HepG2 (cell line): ENCODE measurements around the gene ATP7A. TPM values are rescaled to one million over a fixed set of nuclear protein-coding genes. Genes with fewer than 3 reads are reported as not detected.

Source experiments
- ADNP ChIP-seq: sonication (generic); formaldehyde crosslinking; IDR thresholded peaks from 2 replicates; pipeline ENCODE4 v1.4.0; 2020; ENCODE audit warnings: missing genetic modification reagents
- ATRX ChIP-seq: sonication (generic); formaldehyde crosslinking; IDR thresholded peaks from 2 replicates; pipeline ENCODE4 v1.4.0; 2020; ENCODE audit warnings: missing genetic modification reagents, borderline replicate concordance
- BHLHE40 ChIP-seq: IDR thresholded peaks from 2 replicates; pipeline ENCODE4 v1.6.1; 2011; ENCODE audit warnings: low read length, improper control_type of control experiment
- CSRNP1 ChIP-seq: sonication (generic); formaldehyde crosslinking; IDR thresholded peaks from 2 replicates; pipeline ENCODE4 v1.8.1; 2023; ENCODE audit warnings: mild to moderate bottlenecking, missing genetic modification reagents
- E2F2 ChIP-seq: sonication (generic); formaldehyde crosslinking; IDR thresholded peaks from 2 replicates; pipeline ENCODE4 v1.4.0; 2020; ENCODE audit warnings: missing genetic modification reagents, borderline replicate concordance
- FOSL2 ChIP-seq: sonication (generic); formaldehyde crosslinking; IDR thresholded peaks from 2 replicates; pipeline ENCODE4 v1.4.0; 2020; ENCODE audit warnings: missing genetic modification reagents
- GMEB1 ChIP-seq: sonication (generic); formaldehyde crosslinking; IDR thresholded peaks from 2 replicates; pipeline ENCODE4 v1.5.1; 2020; ENCODE audit warnings: missing genetic modification reagents, mild to moderate bottlenecking, borderline replicate concordance
- HOXA5 ChIP-seq: sonication (generic); formaldehyde crosslinking; IDR thresholded peaks from 2 replicates; pipeline ENCODE4 v1.4.0; 2020; ENCODE audit warnings: missing genetic modification reagents
- KLF9 ChIP-seq: IDR thresholded peaks from 2 replicates; pipeline ENCODE4 v1.6.1; 2016; ENCODE audit warnings: low read depth
- NKX3-1 ChIP-seq: sonication (generic); formaldehyde crosslinking; IDR thresholded peaks from 2 replicates; pipeline ENCODE4 v1.5.0; 2020; ENCODE audit warnings: missing genetic modification reagents
- NR2C2 ChIP-seq: sonication (generic); formaldehyde crosslinking; IDR thresholded peaks from 2 replicates; pipeline ENCODE4 v1.4.0; 2020; ENCODE audit warnings: missing genetic modification reagents, mild to moderate bottlenecking, moderate library complexity, borderline replicate concordance
- RBFOX2 ChIP-seq: fragments of 200-400 bp; formaldehyde crosslinking; IDR thresholded peaks from 2 replicates; pipeline ENCODE4 v1.6.1; 2017; ENCODE audit warnings: low read depth, mild to moderate bottlenecking, low read length
- SRY ChIP-seq: sonication (generic); formaldehyde crosslinking; IDR thresholded peaks from 2 replicates; pipeline ENCODE4 v1.8.0; 2022; ENCODE audit warnings: mild to moderate bottlenecking, missing genetic modification reagents
- TGIF2 ChIP-seq: IDR thresholded peaks from 2 replicates; pipeline ENCODE4 v1.6.1; 2016; ENCODE audit warnings: control low read depth, missing compliant biosample characterization
- USF2 ChIP-seq, 2 experiments: sonication (generic) in 1 of 2; formaldehyde crosslinking in 1 of 2; IDR thresholded peaks; 2 replicates each; pipeline versions ENCODE4 v1.5.1 to v1.6.1; 2011 to 2020; ENCODE audit warnings: borderline replicate concordance in 1 of 2, low read depth in 1 of 2, low read length in 1 of 2, mild to moderate bottlenecking in 1 of 2, missing genetic modification reagents in 1 of 2, moderate library complexity in 1 of 2
- YY1 ChIP-seq: IDR thresholded peaks from 2 replicates; pipeline ENCODE4 v1.6.1; 2011; ENCODE audit warnings: low read length, low read depth, moderate library complexity, mild to moderate bottlenecking; ENCODE audit not compliant: insufficient read depth, insufficient replicate concordance
- ZFP1 ChIP-seq: IDR thresholded peaks from 2 replicates; pipeline ENCODE4 v1.6.1; 2016
- ZNF12 ChIP-seq: sonication (generic); formaldehyde crosslinking; IDR thresholded peaks from 2 replicates; pipeline ENCODE4 v1.5.0; 2020; ENCODE audit warnings: missing genetic modification reagents
- ZNF143 ChIP-seq: sonication (generic); formaldehyde crosslinking; IDR thresholded peaks from 2 replicates; pipeline ENCODE4 v1.4.0; 2020; ENCODE audit warnings: missing genetic modification reagents
- ZNF34 ChIP-seq: sonication (generic); formaldehyde crosslinking; IDR thresholded peaks from 2 replicates; pipeline ENCODE4 v1.4.0; 2020; ENCODE audit warnings: mild to moderate bottlenecking, missing genetic modification reagents, borderline replicate concordance
- ZNF441 ChIP-seq: sonication (generic); formaldehyde crosslinking; IDR thresholded peaks from 2 replicates; pipeline ENCODE4 v1.7.0; 2021; ENCODE audit warnings: missing genetic modification reagents, borderline replicate concordance
- ZNF496 ChIP-seq: sonication (generic); formaldehyde crosslinking; IDR thresholded peaks from 2 replicates; pipeline ENCODE4 v1.8.1; 2023; ENCODE audit warnings: mild to moderate bottlenecking, moderate library complexity, missing genetic modification reagents; ENCODE audit not compliant: insufficient replicate concordance
- ZNF543 ChIP-seq: sonication (generic); formaldehyde crosslinking; IDR thresholded peaks from 2 replicates; pipeline ENCODE4 v1.4.0; 2020; ENCODE audit warnings: mild to moderate bottlenecking, missing genetic modification reagents
- ZNF550 ChIP-seq: sonication (generic); formaldehyde crosslinking; IDR thresholded peaks from 2 replicates; pipeline ENCODE4 v1.4.0; 2020; ENCODE audit warnings: mild to moderate bottlenecking, missing genetic modification reagents, borderline replicate concordance
- polyA plus RNA-seq, 8 experiments: library from polyadenylated mRNA; depleted of rRNA in 3 of 8; stranded (reverse) in 7 of 8; unstranded in 1 of 8; fragments of >200 nt; fragmentation: Illumina TruSeq in 4 of 8; extraction: Trizol in 4 of 8; gene quantifications; 2 replicates each; pipeline versions ENCODE4 v1.2.1 to v1.2.3, GENCODE V29; 2011 to 2016; ENCODE audit warnings: low read depth in 4 of 8, missing spikeins in 1 of 8, mixed read lengths in 1 of 8; ENCODE audit not compliant: insufficient read depth in 1 of 8
- total RNA-seq, 5 experiments: library from RNA; depleted of rRNA; stranded (reverse); fragments of >200 nt; fragmentation: Illumina TruSeq; extraction: Trizol; gene quantifications; 2 replicates each; pipeline ENCODE4 v1.2.3, GENCODE V29; 2016; ENCODE audit warnings: low read depth in 1 of 5

Gene ATP7A
- total and polyA plus RNA-seq, 2 of the 13 experiments (the other 11 are each of a cell fraction or from before 2014, with no cell fraction given) = 1.7 to 4.7 TPM

- no peak; the same call in 1 of the 2 replicates for TF ChIP-seq ZNF143
- no peak for TF ChIP-seq KLF9 (CRISPR knock-in tag)
- no peak for TF ChIP-seq ZNF550 (CRISPR knock-in tag)
- TF ChIP-seq ZNF12 (CRISPR knock-in tag) = no peak
- TF ChIP-seq USF2 (IDR thresholded peaks at IDR 0.05; ENCODE audit: low read depth, low read length) = peak; percentile 47; the same call in 1 of the 2 replicates
- peak; percentile 64; the same call in 1 of the 2 replicates for TF ChIP-seq USF2 (CRISPR knock-in tag; IDR thresholded peaks at IDR 0.05; ENCODE audit: borderline replicate concordance)
- no peak for TF ChIP-seq CSRNP1 (CRISPR knock-in tag)
- no peak for TF ChIP-seq ZNF34
- no peak for TF ChIP-seq E2F2 (CRISPR knock-in tag)
- no peak for TF ChIP-seq YY1
- peak; percentile 94 for TF ChIP-seq BHLHE40
- no peak for TF ChIP-seq ATRX (CRISPR knock-in tag)
- TF ChIP-seq NKX3-1 (CRISPR knock-in tag) = no peak
- TF ChIP-seq ZNF543 (CRISPR knock-in tag) = no peak
- TF ChIP-seq ADNP (CRISPR knock-in tag) = no peak
- no peak for TF ChIP-seq TGIF2 (CRISPR knock-in tag)
- no peak for TF ChIP-seq ZFP1
- no peak for TF ChIP-seq SRY (CRISPR knock-in tag)
- TF ChIP-seq HOXA5 (CRISPR knock-in tag) = no peak
- TF ChIP-seq GMEB1 = peak; percentile 21; the same call in 1 of the 2 replicates
- no peak for TF ChIP-seq ZNF441
- TF ChIP-seq ZNF496 (CRISPR knock-in tag) = no peak
- no peak for TF ChIP-seq RBFOX2
- no peak; the same call in 1 of the 2 replicates for TF ChIP-seq NR2C2 (CRISPR knock-in tag)
- 0 out of 2 replicates have a peak, but pooled peaks have one; percentile 12 for TF ChIP-seq FOSL2 (CRISPR knock-in tag)
These were observed at the start of gene ATP7A (continued) for GRCh38 chrX:77910108-77910840.
